Astrocyte of the spinal cord (primary cell): ENCODE measurements around the gene FBXW5.
A peak's percentile ranks its signal among the peaks of the same experiment; 100 is the strongest.

Experiments used
- DNase-seq: peaks from one replicate; pipeline ENCODE4 v3.0.0; 2011; ENCODE audit warnings: low read depth, low spot score
- H3K4me3 ChIP-seq: 2 replicates; pipeline ENCODE4 v1.5.1; 2011; ENCODE audit warnings: low read depth, mild to moderate bottlenecking, low read length, moderate library complexity
- CTCF ChIP-seq: IDR thresholded peaks from 2 replicates; pipeline ENCODE4 v1.5.1; 2012; ENCODE audit warnings: low read depth, mild to moderate bottlenecking, low read length, inconsistent platforms
- in situ Hi-C: cut with HindIII; loops from 2 replicates; pipeline ENCODE4 v1.10.0; 2017; ENCODE audit warnings: low sequenced_read_pairs

Gene FBXW5

GRCh38 chr9:136953771-136954269 is 9.3 kb upstream of the FBXW5 start:
- no peak for TF ChIP-seq CTCF
- in situ Hi-C loops, result no loop called here
- no peak for DNase-seq
- no peak overlapping the region for H3K4me3 ChIP-seq

- in situ Hi-C loops, result no loop called here
- no peak for TF ChIP-seq CTCF
- H3K4me3 ChIP-seq, result no peak overlapping the region
- DNase-seq, result no peak
These were observed 8.6 kb upstream of the FBXW5 start for GRCh38 chr9:136952876-136953770.

- H3K4me3 ChIP-seq, result no peak overlapping the region
- in situ Hi-C loops, result no loop called here
- DNase-seq, result no peak
- TF ChIP-seq CTCF, result no peak
These were observed 7.8 kb upstream of the FBXW5 start for GRCh38 chr9:136952321-136952850.

- in situ Hi-C loops, result no loop called here
- DNase-seq, result no peak
- H3K4me3 ChIP-seq, result no peak within 1 kb of the TSS
- TF ChIP-seq CTCF, result no peak
These were observed 7.2 kb upstream of the FBXW5 start, which contains the start of gene LCN12 for GRCh38 chr9:136951541-136952320. Gene LCN12 (plus strand): TSS chr9:136952273. CDS start chr9:136952328, 55 bp downstream.

- H3K4me3 ChIP-seq, result peak overlapping the region; percentile 50
- TF ChIP-seq CTCF, result no peak
- in situ Hi-C loops, result no loop called here
- no peak for DNase-seq
These were observed 6.2 kb upstream of the FBXW5 start for GRCh38 chr9:136950656-136951276.
